Mesenchymal stem cell (in vitro differentiated cells and primary cell): Measurements from ENCODE around the gene CMBL.

Experiments used
- DNase-seq: peaks from one replicate; pipeline ENCODE4 v3.0.0-alpha.2; 2013
- H2AFZ ChIP-seq: one replicate; pipeline ENCODE4 v1.6.1; 2013; ENCODE audit warnings: low read depth, mild to moderate bottlenecking, control low read depth, inconsistent platforms, low read length, moderate library complexity
- H2AK5ac ChIP-seq: 2 replicates; pipeline ENCODE4 v1.6.1; 2013; ENCODE audit warnings: low read length, moderate library complexity, mild to moderate bottlenecking, inconsistent platforms; ENCODE audit not compliant: severe bottlenecking
- H2BK120ac ChIP-seq: one replicate; pipeline ENCODE4 v1.6.1; 2013; ENCODE audit warnings: low read depth, mild to moderate bottlenecking, inconsistent platforms, low read length, moderate library complexity
- H2BK12ac ChIP-seq, 2 experiments: one replicate each; pipeline ENCODE4 v1.6.1; 2013; ENCODE audit warnings: inconsistent platforms in 2 of 2, low read length in 2 of 2, mild to moderate bottlenecking in 2 of 2, moderate library complexity in 2 of 2, control low read depth in 1 of 2
- H2BK15ac ChIP-seq: one replicate; pipeline ENCODE4 v1.6.1; 2013; ENCODE audit warnings: mild to moderate bottlenecking, low read depth, inconsistent platforms; ENCODE audit not compliant: poor library complexity, severe bottlenecking
- H2BK5ac ChIP-seq: 2 replicates; pipeline ENCODE4 v1.6.1; 2013; ENCODE audit warnings: low read depth, mild to moderate bottlenecking, low read length, control low read depth, inconsistent platforms; ENCODE audit not compliant: poor library complexity, severe bottlenecking
- H3K14ac ChIP-seq, 2 experiments: one replicate each; pipeline ENCODE4 v1.6.1; 2013; ENCODE audit warnings: inconsistent platforms in 2 of 2, low read length in 2 of 2, control low read depth in 1 of 2, mild to moderate bottlenecking in 1 of 2, moderate library complexity in 1 of 2
- H3K18ac ChIP-seq, 2 experiments: one replicate each; pipeline ENCODE4 v1.6.1; 2013; ENCODE audit warnings: inconsistent platforms in 2 of 2, low read length in 2 of 2, control low read depth in 1 of 2, low read depth in 1 of 2, mild to moderate bottlenecking in 1 of 2
- H3K23ac ChIP-seq, 2 experiments: one replicate each; pipeline ENCODE4 v1.6.1; 2013; ENCODE audit warnings: inconsistent platforms in 2 of 2, low read length in 2 of 2, mild to moderate bottlenecking in 2 of 2, moderate library complexity in 2 of 2, control low read depth in 1 of 2
- H3K27ac ChIP-seq: 2 replicates; pipeline ENCODE4 v1.5.1; 2013; ENCODE audit warnings: mild to moderate bottlenecking, moderate library complexity, low read length, control low read depth, inconsistent platforms; ENCODE audit not compliant: poor library complexity, severe bottlenecking
- H3K27me3 ChIP-seq, 2 experiments: 2 replicates each; pipeline versions ENCODE4 v1.6.1 to v1.7.0; 2013; ENCODE audit warnings: low read length in 2 of 2, mild to moderate bottlenecking in 2 of 2, moderate library complexity in 2 of 2, control low read depth in 1 of 2, inconsistent platforms in 1 of 2; ENCODE audit not compliant: control insufficient read depth in 1 of 2, insufficient read depth in 1 of 2
- H3K36me3 ChIP-seq, 2 experiments: 2 replicates each; pipeline versions ENCODE4 v1.6.1 to v1.7.0; 2013; ENCODE audit warnings: low read length in 2 of 2, control low read depth in 1 of 2, inconsistent platforms in 1 of 2, low read depth in 1 of 2, mild to moderate bottlenecking in 1 of 2; ENCODE audit not compliant: insufficient read depth in 2 of 2, control insufficient read depth in 1 of 2
- H3K4ac ChIP-seq, 2 experiments: one replicate each; pipeline ENCODE4 v1.6.1; 2013; ENCODE audit warnings: inconsistent platforms in 2 of 2, low read length in 2 of 2, mild to moderate bottlenecking in 2 of 2, moderate library complexity in 2 of 2, control low read depth in 1 of 2, low read depth in 1 of 2
- H3K4me1 ChIP-seq: 2 replicates; pipeline ENCODE4 v1.6.1; 2013; ENCODE audit warnings: low read depth, low read length, control low read depth; ENCODE audit not compliant: control insufficient read depth, insufficient read depth
- H3K4me2 ChIP-seq: 2 replicates; pipeline ENCODE4 v1.6.1; 2013; ENCODE audit warnings: low read length, mild to moderate bottlenecking, inconsistent platforms; ENCODE audit not compliant: poor library complexity, severe bottlenecking
- H3K4me3 ChIP-seq, 2 experiments: 2 replicates each; pipeline versions ENCODE4 v1.5.1 to v1.7.0; 2013; ENCODE audit warnings: low read length in 2 of 2, mild to moderate bottlenecking in 2 of 2, control low read depth in 1 of 2, low read depth in 1 of 2; ENCODE audit not compliant: insufficient read depth in 1 of 2
- H3K79me1 ChIP-seq: replicated peaks from 2 replicates; pipeline ENCODE4 v1.6.1; 2013; ENCODE audit warnings: mild to moderate bottlenecking, control low read depth, low read length, inconsistent platforms; ENCODE audit not compliant: poor library complexity, severe bottlenecking
- H3K9ac ChIP-seq: 2 replicates; pipeline ENCODE4 v1.7.0; 2013; ENCODE audit warnings: mild to moderate bottlenecking, low read length, moderate library complexity
- H3K9me3 ChIP-seq: 2 replicates; pipeline ENCODE4 v1.7.0; 2013; ENCODE audit warnings: mild to moderate bottlenecking, low read length; ENCODE audit not compliant: control insufficient read depth
- H4K8ac ChIP-seq: one replicate; pipeline ENCODE4 v1.6.1; 2013; ENCODE audit warnings: inconsistent platforms, mild to moderate bottlenecking, low read length, moderate library complexity
- H4K91ac ChIP-seq: one replicate; pipeline ENCODE4 v1.6.1; 2013; ENCODE audit warnings: mild to moderate bottlenecking, low read length, inconsistent platforms
- WGBS: methylation state at CpG from one replicate; pipeline ENCODE4 v1.1.7; 2013; ENCODE audit warnings: mixed read lengths; 5-methylcytosine and 5-hydroxymethylcytosine counted together

CMBL gene

DNA sequence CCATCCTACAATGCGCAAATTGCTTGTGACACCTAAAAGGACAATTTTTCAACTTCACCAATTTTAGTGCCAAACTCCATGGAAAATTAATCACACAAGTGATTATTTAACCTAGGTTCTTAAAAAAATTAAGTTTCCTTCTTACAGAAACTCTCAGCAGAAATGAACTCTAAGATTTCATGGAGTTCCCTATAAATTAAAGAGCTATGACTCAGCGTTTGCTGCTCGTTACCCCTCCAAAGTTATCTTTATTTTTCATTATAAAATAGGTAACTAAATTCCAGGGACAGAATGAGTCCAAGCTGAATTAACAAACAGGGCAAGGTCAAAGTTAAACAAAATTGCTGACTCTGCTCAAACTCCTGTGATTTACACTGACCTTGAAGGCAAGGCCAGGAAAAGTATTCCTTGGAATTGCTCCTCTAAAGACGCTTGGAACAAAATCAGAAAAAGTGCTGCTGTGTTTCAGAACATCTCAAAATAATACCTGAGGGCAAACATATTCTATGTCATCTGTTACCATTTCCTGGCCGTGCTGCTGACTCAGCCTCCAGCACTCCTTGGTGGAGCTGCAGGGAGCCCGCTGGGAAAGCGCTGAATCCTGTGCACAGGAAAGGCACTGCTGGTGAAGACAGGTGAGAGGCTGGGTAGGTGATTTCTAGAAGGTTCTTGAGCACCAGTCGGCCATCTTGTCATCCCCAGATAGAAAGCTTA, 2.5 kb upstream of the CMBL start:
- DNase-seq: peak; percentile 39
- H3K4ac ChIP-seq: peak overlapping the region in 1 of 2 experiments; percentile 82
- no peaks in the 10 kb centered on the region for H3K9me3 ChIP-seq
- no peak overlapping the region for H2BK15ac ChIP-seq
- H3K18ac ChIP-seq: no peak overlapping the region
- no peak overlapping the region for H2BK5ac ChIP-seq
- H4K8ac ChIP-seq: peak overlapping the region; percentile 72
- H3K79me1 ChIP-seq: peaks cover 13% of the 10 kb centered on the region
- peaks cover 9% of the 10 kb centered on the region for H3K4me1 ChIP-seq
- 61% methylated on average over 6 of the region's 8 CpGs for WGBS
- H2AFZ ChIP-seq: no peak overlapping the region
- H3K14ac ChIP-seq: no peak overlapping the region
- no peak overlapping the region for H3K4me2 ChIP-seq
- no peak overlapping the region for H3K9ac ChIP-seq
- no peaks in the 10 kb centered on the region for H3K27me3 ChIP-seq
- no peak overlapping the region for H2AK5ac ChIP-seq
- no peaks in the 10 kb centered on the region for H3K36me3 ChIP-seq
- H3K27ac ChIP-seq: peak overlapping the region; percentile 83
- no peak overlapping the region for H2BK12ac ChIP-seq
- H3K23ac ChIP-seq: no peak overlapping the region
- H3K4me3 ChIP-seq: no peak overlapping the region
- no peak overlapping the region for H4K91ac ChIP-seq
- no peak overlapping the region for H2BK120ac ChIP-seq

DNA sequence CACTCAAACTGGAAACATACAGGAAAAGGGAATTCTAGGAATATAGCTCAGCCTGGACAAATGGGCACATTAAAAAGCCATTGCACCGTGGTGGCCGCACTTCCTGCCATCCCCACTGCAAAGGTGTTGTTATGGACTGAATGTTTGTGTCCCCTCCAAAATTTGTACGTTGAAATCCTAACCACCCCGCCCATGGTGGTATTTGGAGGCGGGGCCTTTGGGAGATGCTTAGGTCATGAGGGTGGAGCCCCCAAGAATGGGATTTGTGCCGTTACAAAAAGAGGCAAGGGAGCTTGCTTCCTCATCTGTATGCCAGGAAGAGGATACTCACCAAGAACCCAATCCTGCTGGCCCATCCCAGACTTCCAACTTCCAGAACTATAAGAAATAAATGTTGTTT, 1.1 kb upstream of the CMBL start:
- Histone ChIP-seq H2BK15ac (no peak overlapping the region), H3K9ac (no peak overlapping the region), H3K4me1 (peaks cover 9% of the 10 kb centered on the region), H3K23ac (no peak overlapping the region), H2BK12ac (peak overlapping the region in 1 of 2 experiments; percentile 43), H3K27me3 (no peaks in the 10 kb centered on the region), H3K4me3 (no peak overlapping the region), H3K18ac (no peak overlapping the region), H3K27ac (no peak overlapping the region), H3K36me3 (no peaks in the 10 kb centered on the region), H4K91ac (no peak overlapping the region), H3K4ac (no peak overlapping the region), H2BK5ac (no peak overlapping the region), H3K79me1 (peaks cover 21% of the 10 kb centered on the region), H2BK120ac (no peak overlapping the region), H3K9me3 (no peaks in the 10 kb centered on the region), H2AK5ac (peak overlapping the region; percentile 71), H2AFZ (no peak overlapping the region), H3K14ac (no peak overlapping the region), H3K4me2 (no peak overlapping the region), H4K8ac (no peak overlapping the region)
- WGBS: 84% methylated on average over 5 of the region's 6 CpGs
- no peak for DNase-seq

DNA sequence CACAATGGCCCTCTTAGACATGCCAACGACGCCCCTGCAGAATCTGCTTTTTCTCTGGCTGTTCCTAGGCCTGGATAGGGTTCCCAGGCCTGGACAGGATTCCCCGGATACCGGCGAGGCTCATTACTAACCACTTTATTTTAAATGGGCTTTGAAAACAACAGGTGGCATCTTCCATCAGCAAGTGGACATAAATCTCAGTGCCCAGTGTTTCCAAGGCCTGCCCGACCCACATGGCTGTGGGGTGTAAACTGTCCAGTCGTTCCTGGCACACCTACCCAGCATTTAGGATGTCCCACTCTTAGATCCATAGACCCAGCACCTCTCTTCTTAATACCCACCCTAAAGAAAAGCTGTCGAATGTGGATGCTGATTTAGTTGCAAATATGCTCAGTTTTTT, 896 bp downstream of the CMBL start:
- H4K8ac ChIP-seq: no peak overlapping the region
- H3K9ac ChIP-seq: peak overlapping the region; percentile 81
- no peaks in the 10 kb centered on the region for H3K27me3 ChIP-seq
- no peak overlapping the region for H3K18ac ChIP-seq
- no peak overlapping the region for H2AK5ac ChIP-seq
- H3K14ac ChIP-seq: no peak overlapping the region
- no peak overlapping the region for H3K23ac ChIP-seq
- no peak overlapping the region for H4K91ac ChIP-seq
- peaks cover 9% of the 10 kb centered on the region for H3K4me1 ChIP-seq
- peak overlapping the region in 1 of 2 experiments; percentile 82 for H3K4me3 ChIP-seq
- no peak overlapping the region for H2AFZ ChIP-seq
- peak overlapping the region; percentile 60 for H3K4me2 ChIP-seq
- peaks cover 27% of the 10 kb centered on the region for H3K79me1 ChIP-seq
- H2BK5ac ChIP-seq: no peak overlapping the region
- H2BK15ac ChIP-seq: no peak overlapping the region
- H3K9me3 ChIP-seq: no peaks in the 10 kb centered on the region
- no peak overlapping the region for H2BK120ac ChIP-seq
- H3K36me3 ChIP-seq: peaks cover 0 to 2% of the 10 kb centered on the region in 2 experiments
- no peak overlapping the region for H3K4ac ChIP-seq
- DNase-seq: no peak
- no peak overlapping the region for H3K27ac ChIP-seq
- H2BK12ac ChIP-seq: no peak overlapping the region
- WGBS: 63% methylated on average over 7 of the region's 8 CpGs

DNA sequence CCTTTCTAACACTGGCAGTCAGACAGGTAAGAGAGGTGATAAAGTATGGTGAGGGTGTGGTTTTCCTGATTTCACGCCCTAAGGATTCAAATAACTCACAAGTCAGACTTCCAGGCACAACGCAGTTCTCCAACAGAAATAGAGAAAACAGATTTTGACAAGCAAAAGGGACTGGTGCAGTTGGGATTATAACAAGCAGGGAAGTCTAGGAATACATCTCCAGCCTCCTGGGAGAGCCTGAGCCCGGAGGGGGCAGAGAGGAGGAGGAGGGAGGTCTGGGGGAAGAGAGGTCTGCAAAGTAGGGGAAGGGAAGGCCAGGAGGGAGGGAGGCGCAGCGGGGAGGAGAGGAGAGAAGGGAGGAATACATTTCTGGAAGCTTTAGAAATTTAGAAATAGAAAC, 1.6 kb downstream of the CMBL start:
- no peak overlapping the region for H2AFZ ChIP-seq
- no peak overlapping the region for H2BK120ac ChIP-seq
- H3K4me1 ChIP-seq: peaks cover 9% of the 10 kb centered on the region
- peaks cover 29% of the 10 kb centered on the region for H3K79me1 ChIP-seq
- no peak overlapping the region for H2AK5ac ChIP-seq
- WGBS: 59% methylated on average over 4 of the region's 5 CpGs
- peaks cover 0 to 2% of the 10 kb centered on the region in 2 experiments for H3K36me3 ChIP-seq
- H2BK5ac ChIP-seq: no peak overlapping the region
- H3K27ac ChIP-seq: no peak overlapping the region
- H4K8ac ChIP-seq: no peak overlapping the region
- H3K18ac ChIP-seq: no peak overlapping the region
- H4K91ac ChIP-seq: peak overlapping the region; percentile 11
- no peaks in the 10 kb centered on the region for H3K27me3 ChIP-seq
- H2BK12ac ChIP-seq: no peak overlapping the region
- no peak overlapping the region for H3K23ac ChIP-seq
- H3K14ac ChIP-seq: no peak overlapping the region
- peak overlapping the region; percentile 81 for H3K9ac ChIP-seq
- H3K4ac ChIP-seq: no peak overlapping the region
- no peaks in the 10 kb centered on the region for H3K9me3 ChIP-seq
- H3K4me2 ChIP-seq: peak overlapping the region; percentile 60
- no peak for DNase-seq
- H3K4me3 ChIP-seq: peak overlapping the region in 1 of 2 experiments; percentile 82
- H2BK15ac ChIP-seq: no peak overlapping the region
